B cell (primary cell): Measurements from ENCODE around the gene HHIPL2. TPM values are rescaled to one million over a fixed set of nuclear protein-coding genes. Genes with fewer than 3 reads are reported as not detected.

Experiments used
- ATAC-seq: fragments of 200-7000 bp; cut with Tn5 transposase; one replicate; pipeline ENCODE4 v1.10.0; 2021; ENCODE audit warnings: low read depth, mild to moderate bottlenecking, moderate number of reproducible peaks, moderate library complexity
- CTCF ChIA-PET: fragments of 350-600 bp; sonication (Branson Sonifier 250); formaldehyde crosslinking; loops from one replicate; lab custom pipeline; 2021; ENCODE audit warnings: antibody characterized with exemption, inconsistent platforms; lab: Charles Lee
- POLR2A ChIA-PET: fragments of 350-600 bp; sonication (Branson Sonifier 250); formaldehyde crosslinking; loops from one replicate; lab custom pipeline; 2021; ENCODE audit warnings: antibody characterized with exemption; lab: Charles Lee
- DNase-seq: peaks from one replicate; pipeline ENCODE4 v3.0.0; 2013
- H2AFZ ChIP-seq: 2 replicates; pipeline ENCODE4 v1.6.1; 2012; ENCODE audit warnings: mild to moderate bottlenecking, low read depth, low read length; ENCODE audit not compliant: insufficient read depth, poor library complexity, severe bottlenecking
- H3K27ac ChIP-seq, 2 donors: 1 replicate in 1 of 2; 2 replicates in 1 of 2; pipeline ENCODE4 v1.5.1; 2012 to 2013; ENCODE audit warnings: low read length in 2 of 2, mild to moderate bottlenecking in 2 of 2, moderate library complexity in 1 of 2
- H3K27me3 ChIP-seq, 4 experiments: fragments of 200-600 bp in 1 of 4; sonication (generic) in 1 of 4; replicated peaks in 1 of 4; 1 replicate in 2 of 4; 2 replicates in 2 of 4; pipeline versions ENCODE4 v1.6.1 to v1.7.0; 2013 to 2016; ENCODE audit warnings: low read length in 3 of 4, mild to moderate bottlenecking in 2 of 4, mixed read lengths in 1 of 4, moderate library complexity in 1 of 4; ENCODE audit not compliant: insufficient read depth in 4 of 4, control insufficient read depth in 3 of 4; ENCODE audit errors: control extremely low read depth in 1 of 4
- H3K36me3 ChIP-seq, 2 experiments: replicated peaks in 1 of 2; 1 replicate in 1 of 2; 2 replicates in 1 of 2; pipeline versions ENCODE4 v1.6.1 to v1.7.1; 2013; ENCODE audit warnings: low read length in 1 of 2; ENCODE audit not compliant: insufficient read depth in 2 of 2, control insufficient read depth in 1 of 2; ENCODE audit errors: control extremely low read depth in 1 of 2, extremely low read depth in 1 of 2
- H3K4me1 ChIP-seq, 2 donors: fragments of 200-600 bp in 1 of 2; sonication (generic) in 1 of 2; 1 replicate in 1 of 2; 2 replicates in 1 of 2; pipeline versions ENCODE4 v1.5.1 to v1.6.1; 2013 to 2017; ENCODE audit warnings: low read length in 2 of 2; ENCODE audit not compliant: control insufficient read depth in 2 of 2, insufficient read depth in 2 of 2
- H3K4me2 ChIP-seq: replicated peaks from 2 replicates; pipeline ENCODE3; 2012; ENCODE audit warnings: mild to moderate bottlenecking, low read depth, low read length; ENCODE audit not compliant: poor library complexity, severe bottlenecking
- H3K4me3 ChIP-seq, 5 experiments: fragments of 200-600 bp in 1 of 5; sonication (generic) in 1 of 5; 1 replicate in 3 of 5; 2 replicates in 2 of 5; pipeline versions ENCODE4 v1.5.1 to v1.7.0; 2011 to 2016; ENCODE audit warnings: low read length in 4 of 5, mild to moderate bottlenecking in 4 of 5, low read depth in 2 of 5, control low read depth in 1 of 5, moderate library complexity in 1 of 5; ENCODE audit not compliant: insufficient read depth in 1 of 5; ENCODE audit errors: control extremely low read depth in 1 of 5, extremely low read depth in 1 of 5
- H3K79me2 ChIP-seq: fragments of 200-600 bp; sonication (generic); one replicate; pipeline ENCODE4 v1.6.0; 2016; ENCODE audit warnings: low read length; ENCODE audit not compliant: control insufficient read depth, insufficient read depth
- H3K9ac ChIP-seq: fragments of 200-600 bp; sonication (generic); 2 replicates; pipeline ENCODE4 v1.6.1; 2017; ENCODE audit warnings: mild to moderate bottlenecking, low read length, moderate library complexity
- H3K9me3 ChIP-seq, 3 donors: one replicate each; pipeline versions ENCODE4 v1.6.1 to v1.7.1; 2013; ENCODE audit warnings: low read length in 2 of 3; ENCODE audit not compliant: control insufficient read depth in 2 of 3, insufficient read depth in 1 of 3; ENCODE audit errors: control extremely low read depth in 1 of 3
- H4K20me1 ChIP-seq: 2 replicates; pipeline ENCODE4 v1.6.0; 2012; ENCODE audit warnings: mild to moderate bottlenecking, low read length; ENCODE audit not compliant: insufficient read depth, control insufficient read depth, poor library complexity, severe bottlenecking
- H3K27ac Mint-ChIP-seq: one replicate; pipeline ENCODE4 v1.8.0; 2021; ENCODE audit warnings: mixed read lengths
- H3K27me3 Mint-ChIP-seq: one replicate; pipeline ENCODE4 v1.8.0; 2021; ENCODE audit warnings: mixed read lengths
- H3K4me1 Mint-ChIP-seq: one replicate; pipeline ENCODE4 v1.8.0; 2021; ENCODE audit warnings: mixed read lengths
- H3K4me3 Mint-ChIP-seq: one replicate; pipeline ENCODE4 v1.8.0; 2021; ENCODE audit warnings: mixed read lengths
- H3K9me3 Mint-ChIP-seq: one replicate; pipeline ENCODE4 v1.8.0; 2022; ENCODE audit warnings: mixed read lengths; ENCODE audit not compliant: insufficient read depth
- CTCF ChIP-seq: fragments of 200-600 bp; IDR thresholded peaks from one replicate; pipeline ENCODE4 v1.8.0; 2022; ENCODE audit warnings: antibody characterized with exemption, mild to moderate bottlenecking
- EZH2 ChIP-seq: IDR thresholded peaks from 2 replicates; pipeline ENCODE4 v1.6.1; 2012; ENCODE audit warnings: borderline replicate concordance, low read depth, mild to moderate bottlenecking, moderate library complexity, low read length; ENCODE audit not compliant: insufficient read depth, poor library complexity, severe bottlenecking
- WGBS: methylation state at CpG from one replicate; pipeline ENCODE4 v1.1.5; 2013; ENCODE audit warnings: missing lambda C conversion rate; ENCODE audit not compliant: insufficient coverage; 5-methylcytosine and 5-hydroxymethylcytosine counted together
- intact Hi-C: fragments of 100-400 bp; cut with micrococcal nuclease; formaldehyde crosslinking; loops from one replicate; pipeline ENCODE4 v1.10.0; 2022
- polyA plus RNA-seq: library from polyadenylated mRNA; depleted of rRNA; stranded (reverse); fragments of >200 nt; gene quantifications from 2 replicates; pipeline ENCODE4 v1.2.3, GENCODE V29; 2012
- total RNA-seq, 2 donors: library from RNA; stranded (reverse); fragments of 120-200 nt in 1 of 2; gene quantifications; 1 replicate in 1 of 2; 2 replicates in 1 of 2; pipeline versions ENCODE4 v1.2.3 to v1.2.4, GENCODE V29; 2013 to 2022

HHIPL2 gene
- total and polyA plus RNA-seq, 2 donors (not counting 1 experiment from before 2014, with no cell fraction given): 0.63 to 0.99 TPM

- Histone ChIP-seq H2AFZ (no peak overlapping the region), H3K9ac (no peak overlapping the region), H3K27me3 (no peaks in the 10 kb centered on the region), H3K9me3 (peaks cover 0 to 3% (median 0%) of the 10 kb centered on the region in 3 donors), H4K20me1 (no peaks in the 10 kb centered on the region), H3K4me1 (peaks cover 54 to 65% of the 10 kb centered on the region in 2 donors), H3K4me3 (no peak overlapping the region), H3K27ac (peak overlapping the region in 1 of 2 donors; percentile 52), H3K36me3 (peaks cover 2 to 5% of the 10 kb centered on the region in 2 experiments), H3K4me2 (peak overlapping the region; percentile 1), H3K79me2 (peaks cover 66% of the 10 kb centered on the region)
- H3K27me3 Mint-ChIP-seq: no peaks in the 10 kb centered on the region
- DNase-seq: no peak
- POLR2A ChIA-PET: no interaction called here
- CTCF ChIA-PET: no interaction called here
- H3K27ac Mint-ChIP-seq: no peak overlapping the region
- no peak for TF ChIP-seq EZH2
- TF ChIP-seq CTCF: no peak
- no peak overlapping the region for H3K4me3 Mint-ChIP-seq
- peaks cover 79% of the 10 kb centered on the region for H3K4me1 Mint-ChIP-seq
- intact Hi-C loops: no loop called here
- no peak for ATAC-seq
- no peaks in the 10 kb centered on the region for H3K9me3 Mint-ChIP-seq
- no CpG with 5 or more reads among the region's 2 CpGs for WGBS
Measured at GRCh38 chr1:222586842-222587241, 38.9 kb upstream of the HHIPL2 start.

- peaks cover 0 to 3% (median 0%) of the 10 kb centered on the region in 3 donors for H3K9me3 ChIP-seq
- Mint-ChIP-seq H3K4me3 (peak overlapping the region; percentile 83), H3K27ac (peak overlapping the region; percentile 91), H3K4me1 (peaks cover 73% of the 10 kb centered on the region), H3K9me3 (no peaks in the 10 kb centered on the region), H3K27me3 (no peaks in the 10 kb centered on the region)
- H3K27me3 ChIP-seq: no peaks in the 10 kb centered on the region
- TF ChIP-seq EZH2: no peak
- TF ChIP-seq CTCF: no peak
- H3K4me2 ChIP-seq: peak overlapping the region; percentile 69
- peaks cover 74% of the 10 kb centered on the region for H3K79me2 ChIP-seq
- H4K20me1 ChIP-seq: no peaks in the 10 kb centered on the region
- H3K27ac ChIP-seq: peak overlapping the region; percentile 54 to 64
- peak overlapping the region; percentile 27 for H3K9ac ChIP-seq
- H2AFZ ChIP-seq: peak overlapping the region; percentile 30
- intact Hi-C loops: no loop called here
- WGBS: 0% methylated on average over 2 of the region's 5 CpGs
- POLR2A ChIA-PET: interaction anchor here (0.6 kb wide), 1 partner anchor 499 kb away, joined by 3 read pairs; no protein-coding TSS in a partner anchor
- peaks cover 43 to 55% of the 10 kb centered on the region in 2 donors for H3K4me1 ChIP-seq
- peak overlapping the region in 4 of 5 experiments; percentile 5 to 38 (median 24) for H3K4me3 ChIP-seq
- ATAC-seq: peak; percentile 88
- H3K36me3 ChIP-seq: peaks cover 6 to 23% of the 10 kb centered on the region in 2 experiments
- CTCF ChIA-PET: interaction anchor here (0.7 to 2.5 kb wide), 2 partner anchors 33 to 51 kb away, joined by 3 to 11 read pairs; no protein-coding TSS in a partner anchor
- peak; percentile 62 for DNase-seq
Measured at GRCh38 chr1:222583079-222583478, 35.2 kb upstream of the HHIPL2 start.
